ENCODE measurements around the gene SH3GL2.
A peak's percentile ranks its signal among the peaks of the same experiment; 100 is the strongest.

SH3GL2 gene

DNA sequence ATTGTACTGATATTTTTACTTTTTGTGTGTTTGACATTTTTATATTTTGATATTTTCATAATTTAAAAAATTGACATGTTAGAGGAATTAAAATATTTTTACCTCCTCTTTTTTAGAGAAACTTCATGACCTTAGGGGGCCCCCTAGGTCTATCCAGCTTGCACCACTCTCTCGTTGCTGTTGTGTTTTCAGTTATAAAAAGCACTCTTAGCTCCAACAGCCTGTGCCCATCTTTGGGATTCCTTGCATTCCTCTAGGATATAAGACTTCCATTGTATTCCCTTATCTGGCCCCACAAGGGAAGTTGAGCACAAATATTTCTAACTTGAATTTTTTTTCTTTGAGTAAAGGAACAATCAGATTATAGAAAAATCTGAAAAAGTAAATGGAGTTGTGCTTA is 245.3 kb downstream of the SH3GL2 start:
- DNase-seq: no peak

DNA sequence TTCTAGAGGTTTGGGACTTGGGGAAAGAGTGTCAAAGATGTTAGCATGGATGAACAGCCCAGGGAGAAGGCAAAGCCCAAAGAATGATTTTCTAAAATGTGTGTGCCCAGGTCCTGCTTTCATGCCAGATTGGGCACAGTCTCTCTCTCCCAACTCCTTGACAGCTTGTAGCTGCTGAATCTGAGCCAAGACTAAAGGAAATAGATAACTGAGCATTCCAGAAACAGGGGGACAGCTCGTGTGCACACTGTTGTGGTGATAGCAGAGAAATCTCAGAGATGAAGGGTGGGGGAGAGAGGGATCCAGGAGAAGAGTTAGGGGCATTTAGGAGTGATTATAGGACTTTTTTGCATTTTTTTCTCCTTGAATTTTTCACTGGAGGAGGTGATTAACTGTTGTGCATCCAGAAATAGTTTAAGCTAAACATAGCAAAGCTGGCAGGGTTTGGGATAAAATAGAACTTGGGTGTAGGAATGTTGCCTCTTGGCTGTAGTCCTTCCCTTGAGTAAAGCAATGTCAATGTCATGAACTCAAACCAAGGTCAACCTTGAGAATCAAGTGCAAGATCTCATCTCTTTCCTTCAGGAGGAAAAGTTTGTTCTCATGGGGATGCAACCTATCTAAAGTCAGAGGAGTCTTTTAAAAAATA is 245.9 kb downstream of the SH3GL2 start:
- peak; percentile 20 for DNase-seq

DNA sequence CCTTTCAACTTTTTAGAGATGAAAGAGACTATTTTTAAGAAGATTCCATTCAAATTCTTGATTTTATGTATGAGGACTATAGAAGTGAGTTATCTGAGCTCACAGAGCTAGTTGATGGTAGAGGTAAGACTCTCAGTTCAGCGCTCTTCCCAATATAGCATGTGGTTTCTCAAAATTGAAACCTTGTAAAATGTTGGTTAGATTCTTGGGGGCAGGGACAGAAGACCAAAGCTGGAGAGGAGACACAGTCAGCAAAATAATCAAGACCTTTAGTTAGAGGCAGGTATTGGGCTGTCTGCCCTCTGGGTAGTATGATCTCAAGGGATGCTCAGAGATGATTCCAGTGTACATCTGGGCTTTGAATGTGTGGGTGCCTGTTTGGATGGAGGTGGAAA is 246.4 kb downstream of the SH3GL2 start:
- DNase-seq: no peak

DNA sequence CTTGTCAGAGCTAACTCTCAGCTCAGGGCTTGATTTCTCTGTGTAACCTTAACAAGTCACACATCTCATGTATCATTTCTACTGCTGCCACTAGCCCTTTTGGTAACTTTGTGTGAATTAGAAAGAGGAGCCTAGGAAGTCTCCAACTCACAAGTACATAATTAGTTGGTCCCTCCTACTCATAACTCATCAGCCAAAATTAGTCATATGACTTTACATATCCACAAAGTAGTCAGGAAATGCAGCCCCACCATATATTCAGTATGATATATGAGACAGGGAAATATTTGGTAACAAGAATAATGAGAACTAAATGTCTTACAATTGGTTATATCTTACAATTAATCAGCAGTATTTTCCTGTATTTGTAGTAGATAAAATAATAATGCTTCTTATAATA is 250.2 kb downstream of the SH3GL2 start:
- no peak for DNase-seq

DNA sequence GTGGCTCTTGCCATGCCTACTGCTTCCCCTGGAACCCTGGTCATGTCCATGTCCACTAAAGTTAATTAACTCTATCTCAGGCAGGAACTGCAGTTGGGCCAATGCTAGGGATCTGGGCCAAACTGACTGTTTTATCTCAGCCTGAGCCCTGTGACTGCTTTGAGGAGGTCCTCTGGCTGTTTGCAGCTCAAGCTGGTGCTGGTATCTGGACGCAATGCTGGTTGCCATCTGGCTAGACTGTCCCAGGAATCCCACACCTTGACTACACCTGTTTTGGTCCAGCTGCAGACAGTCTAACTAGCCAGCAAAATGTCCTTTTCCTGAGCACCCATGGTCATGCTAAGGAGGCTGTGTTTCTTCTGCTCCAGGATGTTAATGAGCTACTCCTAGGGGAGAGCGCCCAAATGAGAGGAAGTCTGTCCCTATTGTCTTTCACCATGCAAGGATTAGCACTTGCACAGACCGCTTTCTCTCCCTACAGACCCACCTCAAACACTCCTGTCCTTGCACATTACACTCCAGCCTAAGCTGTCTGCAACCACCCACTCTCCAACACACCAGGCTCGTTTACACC is 251.0 kb downstream of the SH3GL2 start:
- no peak for DNase-seq

DNA sequence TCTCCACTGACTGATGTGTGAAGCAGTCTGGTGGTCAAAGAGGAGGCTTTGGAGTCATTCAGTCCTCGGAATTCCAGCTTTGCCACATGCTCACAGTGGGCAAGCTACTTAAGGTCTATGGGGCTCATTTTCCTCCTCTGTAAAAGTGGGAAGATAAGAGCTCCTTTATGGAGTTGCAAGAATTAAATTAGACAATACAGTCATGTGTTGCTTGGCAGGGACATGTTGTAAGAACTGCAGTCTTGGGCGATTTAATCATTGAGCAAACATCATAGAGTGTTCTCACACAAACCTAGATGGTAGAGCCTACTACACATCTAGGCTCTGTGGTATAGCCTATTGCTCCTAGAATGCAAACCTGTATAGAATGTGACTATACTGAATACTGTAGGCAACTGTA is 253.9 kb downstream of the SH3GL2 start:
- DNase-seq: no peak

DNA sequence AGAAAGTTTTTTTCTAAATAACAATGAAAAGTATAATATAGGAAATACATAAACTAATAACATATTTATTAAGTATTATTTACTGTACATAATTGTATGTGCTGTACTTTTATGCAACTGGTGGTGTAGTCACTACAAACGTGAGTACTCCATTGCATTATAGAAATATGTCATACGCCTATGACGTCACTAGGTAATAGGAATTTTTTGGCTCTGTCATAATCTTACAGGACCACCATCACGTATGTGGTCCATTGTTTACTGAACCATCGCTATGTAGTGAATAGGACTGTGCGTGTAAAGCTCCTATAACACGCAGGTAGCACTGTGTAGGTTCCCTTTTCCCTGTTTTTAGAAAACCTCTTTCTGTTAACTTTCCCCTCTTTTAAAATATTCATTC is 255.0 kb downstream of the SH3GL2 start:
- DNase-seq: no peak

DNA sequence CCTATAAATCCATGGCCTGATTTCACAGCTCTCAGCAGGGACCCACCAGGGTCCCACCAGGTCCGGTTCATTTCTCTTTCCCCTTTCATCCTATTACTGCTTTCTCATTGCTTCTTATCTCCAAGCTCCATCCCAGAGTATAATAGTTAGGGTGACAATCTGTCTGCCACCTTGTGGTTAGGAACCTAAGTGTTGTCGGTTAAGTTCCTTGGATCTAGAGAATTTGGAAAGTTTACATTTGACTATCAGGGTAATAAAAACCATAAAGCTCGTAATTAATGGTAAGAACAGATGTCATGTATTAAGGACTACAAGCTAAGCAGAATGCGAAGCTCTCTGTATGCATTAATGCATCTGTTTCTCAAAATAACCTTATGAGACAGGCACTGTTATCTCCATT is 259.1 kb downstream of the SH3GL2 start:
- DNase-seq: no peak

DNA sequence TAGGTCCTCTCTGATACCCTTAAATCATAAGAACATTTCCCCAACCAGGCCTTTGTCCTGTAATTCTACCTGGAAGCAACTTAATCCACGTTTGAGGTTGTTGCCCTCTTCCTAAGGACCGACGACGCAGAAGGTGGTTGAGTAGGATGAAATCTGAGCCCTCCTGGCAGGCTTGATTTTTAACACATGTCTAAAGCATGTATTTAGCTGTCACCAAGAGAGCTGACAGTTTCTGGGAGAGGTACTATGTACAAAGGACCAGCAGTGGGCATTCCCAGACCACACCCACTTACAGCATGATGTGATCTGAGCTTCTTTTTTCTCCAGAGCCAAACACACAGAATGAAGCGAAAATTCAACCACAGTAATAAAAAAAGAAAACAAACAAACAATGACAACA is 260.9 kb downstream of the SH3GL2 start:
- DNase-seq: peak; percentile 43

DNA sequence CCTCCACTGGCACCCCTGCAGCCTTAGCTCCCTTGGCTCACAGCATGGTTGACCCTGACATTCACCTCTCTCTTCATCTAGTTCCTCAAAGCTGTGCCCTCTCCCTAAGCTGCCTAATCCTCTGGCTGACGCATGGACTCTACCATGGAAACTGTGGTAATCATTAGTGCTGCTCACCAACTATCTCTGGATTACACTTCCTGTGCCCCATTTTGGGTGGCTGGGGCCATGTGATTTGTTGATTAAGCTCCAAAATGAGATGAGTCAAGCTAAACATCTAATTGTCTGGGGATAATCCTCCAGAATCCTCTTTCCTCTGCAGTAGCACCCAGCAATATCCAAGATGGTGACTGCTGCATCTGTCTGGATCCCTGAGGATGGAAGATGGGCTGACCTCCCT is 264.4 kb downstream of the SH3GL2 start:
- DNase-seq: no peak

All from NCI-H2171 (cell line).